ENCODE data around the gene KIT. TPM values are rescaled to one million over a fixed set of nuclear protein-coding genes. Genes with fewer than 3 reads are reported as not detected.
A peak's percentile ranks its signal among the peaks of the same experiment; 100 is the strongest.

Gene KIT
- total and polyA plus RNA-seq, 2 donors (not counting 1 experiment from before 2014, with no cell fraction given), result 0.50 to 19.9 TPM

DNA sequence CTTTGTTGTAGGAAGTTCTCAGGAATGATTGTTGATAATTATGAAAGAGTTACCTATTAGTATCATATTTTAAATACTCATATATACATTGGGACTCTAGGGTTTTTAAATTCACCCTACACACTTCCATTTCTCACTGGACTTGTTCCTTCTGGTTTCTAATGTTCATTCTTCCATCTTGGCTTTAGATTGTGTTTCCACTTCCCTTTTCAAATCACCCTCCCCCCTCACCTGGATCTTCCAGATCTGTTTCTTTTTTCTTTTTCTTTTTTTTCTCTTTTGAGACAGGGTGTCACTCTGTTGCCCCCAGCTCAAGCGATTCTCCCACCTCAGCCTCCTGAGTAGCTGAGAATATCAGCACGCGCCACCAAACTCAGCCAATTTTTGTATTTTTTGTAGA is 6.7 kb upstream of the KIT start:
- no peak for DNase-seq (ENCODE audit: low read depth in 2 of 2)
- H3K79me2 ChIP-seq (ENCODE audit: control insufficient read depth, insufficient read depth, low read length), result no peaks in the 10 kb centered on the region
- no peak for TF ChIP-seq EZH2 (IDR thresholded peaks at IDR 0.05; ENCODE audit: low read length, missing control alignments)
- TF ChIP-seq, protein P1, sequence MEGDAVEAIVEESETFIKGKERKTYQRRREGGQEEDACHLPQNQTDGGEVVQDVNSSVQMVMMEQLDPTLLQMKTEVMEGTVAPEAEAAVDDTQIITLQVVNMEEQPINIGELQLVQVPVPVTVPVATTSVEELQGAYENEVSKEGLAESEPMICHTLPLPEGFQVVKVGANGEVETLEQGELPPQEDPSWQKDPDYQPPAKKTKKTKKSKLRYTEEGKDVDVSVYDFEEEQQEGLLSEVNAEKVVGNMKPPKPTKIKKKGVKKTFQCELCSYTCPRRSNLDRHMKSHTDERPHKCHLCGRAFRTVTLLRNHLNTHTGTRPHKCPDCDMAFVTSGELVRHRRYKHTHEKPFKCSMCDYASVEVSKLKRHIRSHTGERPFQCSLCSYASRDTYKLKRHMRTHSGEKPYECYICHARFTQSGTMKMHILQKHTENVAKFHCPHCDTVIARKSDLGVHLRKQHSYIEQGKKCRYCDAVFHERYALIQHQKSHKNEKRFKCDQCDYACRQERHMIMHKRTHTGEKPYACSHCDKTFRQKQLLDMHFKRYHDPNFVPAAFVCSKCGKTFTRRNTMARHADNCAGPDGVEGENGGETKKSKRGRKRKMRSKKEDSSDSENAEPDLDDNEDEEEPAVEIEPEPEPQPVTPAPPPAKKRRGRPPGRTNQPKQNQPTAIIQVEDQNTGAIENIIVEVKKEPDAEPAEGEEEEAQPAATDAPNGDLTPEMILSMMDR (conservative IDR thresholded peaks at IDR 0.05 in 1 of 2, IDR thresholded peaks at IDR 0.05 in 1 of 2; ENCODE audit: low read depth in 1 of 2, low read length in 2 of 2), result no peak
- no peak overlapping the region for H3K27ac ChIP-seq (ENCODE audit: insufficient read depth, low read length)
- H4K20me1 ChIP-seq (ENCODE audit: control insufficient read depth, extremely low read depth, insufficient read depth, low read length), result no peaks in the 10 kb centered on the region
- no peak overlapping the region for H3K4me2 ChIP-seq (ENCODE audit: extremely low read depth, insufficient read depth, low read length)
- no peaks in the 10 kb centered on the region for H3K36me3 ChIP-seq (ENCODE audit: control insufficient read depth, insufficient read depth, low read length)
- H3K9ac ChIP-seq (ENCODE audit: insufficient read depth, low read length), result no peak overlapping the region
- no peaks in the 10 kb centered on the region for H3K4me1 ChIP-seq (ENCODE audit: control insufficient read depth, extremely low read depth, insufficient read depth, low read length)
- H3K27me3 ChIP-seq (ENCODE audit: control insufficient read depth, insufficient read depth, low read length), result no peaks in the 10 kb centered on the region
- H3K4me3 ChIP-seq (replicated peaks in 1 of 4; ENCODE audit: control extremely low read depth in 1 of 4, insufficient read depth in 1 of 4, low read depth in 3 of 4, low read length in 4 of 4), result no peak overlapping the region
- no peak overlapping the region for H2AFZ ChIP-seq (ENCODE audit: low read length)
- no peaks in the 10 kb centered on the region for H3K9me3 ChIP-seq (ENCODE audit: control insufficient read depth, insufficient read depth, low read depth, low read length)

DNA sequence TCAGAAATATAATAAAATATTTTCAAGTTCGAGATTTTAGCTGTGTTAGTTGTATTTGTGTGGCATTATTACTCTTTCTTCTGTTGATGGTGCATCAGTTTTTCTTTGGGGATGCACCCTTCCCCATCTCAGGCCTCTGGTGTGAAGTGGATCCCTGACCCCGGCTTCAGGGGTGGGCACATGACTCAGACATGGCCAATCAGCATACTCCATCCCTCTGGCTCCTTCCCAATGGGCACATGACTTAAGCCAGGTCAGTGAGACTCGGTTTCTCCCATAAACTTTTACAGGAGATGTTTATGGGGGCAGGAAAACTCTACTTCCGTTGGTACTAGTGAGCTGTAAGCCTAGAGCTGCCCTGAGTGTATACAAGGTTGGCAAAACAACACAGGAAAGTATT is 3.0 kb upstream of the KIT start:
- Histone ChIP-seq H2AFZ (ENCODE audit: low read length) (no peak overlapping the region), H3K9ac (ENCODE audit: insufficient read depth, low read length) (no peak overlapping the region), H3K4me1 (ENCODE audit: control insufficient read depth, extremely low read depth, insufficient read depth, low read length) (no peaks in the 10 kb centered on the region), H3K9me3 (ENCODE audit: control insufficient read depth, insufficient read depth, low read depth, low read length) (no peaks in the 10 kb centered on the region), H4K20me1 (ENCODE audit: control insufficient read depth, extremely low read depth, insufficient read depth, low read length) (no peaks in the 10 kb centered on the region), H3K4me3 (replicated peaks in 1 of 4; ENCODE audit: control extremely low read depth in 1 of 4, insufficient read depth in 1 of 4, low read depth in 3 of 4, low read length in 4 of 4) (no peak overlapping the region), H3K79me2 (ENCODE audit: control insufficient read depth, insufficient read depth, low read length) (no peaks in the 10 kb centered on the region), H3K27me3 (ENCODE audit: control insufficient read depth, insufficient read depth, low read length) (peaks cover 15% of the 10 kb centered on the region), H3K4me2 (ENCODE audit: extremely low read depth, insufficient read depth, low read length) (no peak overlapping the region), H3K27ac (ENCODE audit: insufficient read depth, low read length) (no peak overlapping the region), H3K36me3 (ENCODE audit: control insufficient read depth, insufficient read depth, low read length) (no peaks in the 10 kb centered on the region)
- no peak for DNase-seq (ENCODE audit: low read depth in 2 of 2)
- no peak for TF ChIP-seq EZH2 (IDR thresholded peaks at IDR 0.05; ENCODE audit: low read length, missing control alignments)
- TF ChIP-seq, protein P1 (conservative IDR thresholded peaks at IDR 0.05 in 1 of 2, IDR thresholded peaks at IDR 0.05 in 1 of 2; ENCODE audit: low read depth in 1 of 2, low read length in 2 of 2), result no peak

GRCh38 chr4:54657185-54657550 is 589 bp upstream of the KIT start:
- no peak overlapping the region for H3K9ac ChIP-seq (ENCODE audit: insufficient read depth, low read length)
- peaks cover 4% of the 10 kb centered on the region for H3K79me2 ChIP-seq (ENCODE audit: control insufficient read depth, insufficient read depth, low read length)
- no peak for DNase-seq (ENCODE audit: low read depth in 2 of 2)
- peak overlapping the region in 3 of 4 experiments; percentile 6 to 67 (median 57) for H3K4me3 ChIP-seq (replicated peaks in 1 of 4; ENCODE audit: control extremely low read depth in 1 of 4, insufficient read depth in 1 of 4, low read depth in 3 of 4, low read length in 4 of 4)
- no peak overlapping the region for H3K27ac ChIP-seq (ENCODE audit: insufficient read depth, low read length)
- TF ChIP-seq, protein P1 (conservative IDR thresholded peaks at IDR 0.05 in 1 of 2, IDR thresholded peaks at IDR 0.05 in 1 of 2; ENCODE audit: low read depth in 1 of 2, low read length in 2 of 2), result no peak
- TF ChIP-seq EZH2 (IDR thresholded peaks at IDR 0.05; ENCODE audit: low read length, missing control alignments), result no peak
- H3K4me1 ChIP-seq (ENCODE audit: control insufficient read depth, extremely low read depth, insufficient read depth, low read length), result peaks cover 18% of the 10 kb centered on the region
- H3K36me3 ChIP-seq (ENCODE audit: control insufficient read depth, insufficient read depth, low read length), result no peaks in the 10 kb centered on the region
- no peaks in the 10 kb centered on the region for H4K20me1 ChIP-seq (ENCODE audit: control insufficient read depth, extremely low read depth, insufficient read depth, low read length)
- no peaks in the 10 kb centered on the region for H3K9me3 ChIP-seq (ENCODE audit: control insufficient read depth, insufficient read depth, low read depth, low read length)
- no peak overlapping the region for H2AFZ ChIP-seq (ENCODE audit: low read length)
- H3K4me2 ChIP-seq (ENCODE audit: extremely low read depth, insufficient read depth, low read length), result peak overlapping the region; percentile 84
- peaks cover 15% of the 10 kb centered on the region for H3K27me3 ChIP-seq (ENCODE audit: control insufficient read depth, insufficient read depth, low read length)
